Duodenal mucosa (tissue), 2 donors: ENCODE measurements around the gene SLC17A8.
"Not testable (repeated sequence)": the region's sequence is repeated elsewhere in the genome, so short reads cannot be mapped to it uniquely, and the experiment has no call there.

Experiments
- H3K27ac ChIP-seq: one replicate; pipeline ENCODE4 v1.7.0; 2013; ENCODE audit warnings: low read depth, low read length
- H3K27me3 ChIP-seq, 2 donors: one replicate each; pipeline ENCODE4 v1.7.0; 2013; ENCODE audit warnings: low read length in 2 of 2, control low read depth in 1 of 2; ENCODE audit not compliant: insufficient read depth in 2 of 2, control insufficient read depth in 1 of 2
- H3K36me3 ChIP-seq, 2 donors: one replicate each; pipeline ENCODE4 v1.7.0; 2013; ENCODE audit warnings: low read length in 2 of 2, control low read depth in 1 of 2; ENCODE audit not compliant: insufficient read depth in 2 of 2, control insufficient read depth in 1 of 2
- H3K4me1 ChIP-seq, 2 donors: one replicate each; pipeline ENCODE4 v1.7.0; 2013; ENCODE audit warnings: low read length in 2 of 2, control low read depth in 1 of 2; ENCODE audit not compliant: insufficient read depth in 2 of 2, control insufficient read depth in 1 of 2
- H3K4me3 ChIP-seq, 2 donors: one replicate each; pipeline ENCODE4 v1.7.0; 2013; ENCODE audit warnings: low read length in 2 of 2, low read depth in 1 of 2
- H3K9ac ChIP-seq, 2 donors: one replicate each; pipeline ENCODE4 v1.7.0; 2013; ENCODE audit warnings: low read length in 2 of 2, low read depth in 1 of 2
- H3K9me3 ChIP-seq, 2 donors: one replicate each; pipeline ENCODE4 v1.7.0; 2013; ENCODE audit warnings: low read length in 2 of 2, control low read depth in 1 of 2; ENCODE audit not compliant: control insufficient read depth in 1 of 2

The SLC17A8 gene

GRCh38 chr12:100403446-100403845 lies 46.6 kb downstream of the SLC17A8 start:
- no peaks in the 10 kb centered on the region for H3K36me3 ChIP-seq
- no peaks in the 10 kb centered on the region for H3K27me3 ChIP-seq
- no peak overlapping the region for H3K27ac ChIP-seq
- peaks cover 13 to 23% of the 10 kb centered on the region in 2 donors for H3K4me1 ChIP-seq
- H3K4me3 ChIP-seq, result no peak overlapping the region
- H3K9me3 ChIP-seq, result no peaks in the 10 kb centered on the region
- no peak overlapping the region for H3K9ac ChIP-seq

GRCh38 chr12:100404769-100405407 lies 48.0 kb downstream of the SLC17A8 start:
- Histone ChIP-seq H3K27me3 (no peaks in the 10 kb centered on the region), H3K9ac (no peak overlapping the region), H3K36me3 (no peaks in the 10 kb centered on the region), H3K4me1 (peaks cover 5 to 14% of the 10 kb centered on the region in 2 donors), H3K4me3 (no peak overlapping the region), H3K27ac (no peak overlapping the region), H3K9me3 (no peaks in the 10 kb centered on the region)

GRCh38 chr12:100413001-100413400 lies 56.1 kb downstream of the SLC17A8 start:
- Histone ChIP-seq H3K27ac (no peak overlapping the region), H3K4me3 (no peak overlapping the region), H3K9ac (no peak overlapping the region), H3K36me3 (no peaks in the 10 kb centered on the region), H3K9me3 (no peaks in the 10 kb centered on the region), H3K27me3 (no peaks in the 10 kb centered on the region), H3K4me1 (peaks cover 0 to 3% of the 10 kb centered on the region in 2 donors)

- Histone ChIP-seq H3K4me3 (no peak overlapping the region), H3K27ac (no peak overlapping the region), H3K9ac (no peak overlapping the region), H3K9me3 (no peaks in the 10 kb centered on the region), H3K27me3 (no peaks in the 10 kb centered on the region), H3K4me1 (peaks cover 0 to 3% of the 10 kb centered on the region in 2 donors), H3K36me3 (no peaks in the 10 kb centered on the region)
Observed at GRCh38 chr12:100414739-100415138, 57.9 kb downstream of the SLC17A8 start.

- H3K27ac ChIP-seq, result no peak overlapping the region
- no peak overlapping the region for H3K9ac ChIP-seq
- no peaks in the 10 kb centered on the region for H3K36me3 ChIP-seq
- H3K4me3 ChIP-seq, result no peak overlapping the region
- H3K9me3 ChIP-seq, result peaks cover 0 to 5% of the 10 kb centered on the region in 2 donors
- no peaks in the 10 kb centered on the region for H3K27me3 ChIP-seq
- H3K4me1 ChIP-seq, result no peaks in the 10 kb centered on the region
Observed at GRCh38 chr12:100422646-100423045, 65.8 kb downstream of the SLC17A8 start.

GRCh38 chr12:100426145-100426544 lies 69.3 kb downstream of the SLC17A8 start:
- peaks cover 0 to 5% of the 10 kb centered on the region in 2 donors for H3K9me3 ChIP-seq
- no peak overlapping the region for H3K9ac ChIP-seq
- H3K27ac ChIP-seq, result no peak overlapping the region
- H3K27me3 ChIP-seq, result no peaks in the 10 kb centered on the region
- H3K4me1 ChIP-seq, result no peaks in the 10 kb centered on the region
- no peaks in the 10 kb centered on the region for H3K36me3 ChIP-seq
- H3K4me3 ChIP-seq, result no peak overlapping the region

- H3K36me3 ChIP-seq, result no peaks in the 10 kb centered on the region
- H3K4me3 ChIP-seq, result no peak overlapping the region
- no peaks in the 10 kb centered on the region for H3K27me3 ChIP-seq
- no peaks in the 10 kb centered on the region for H3K4me1 ChIP-seq
- no peak overlapping the region for H3K9ac ChIP-seq
- peaks cover 0 to 5% of the 10 kb centered on the region in 2 donors for H3K9me3 ChIP-seq
- no peak overlapping the region for H3K27ac ChIP-seq
Observed at GRCh38 chr12:100427078-100427477, 70.2 kb downstream of the SLC17A8 start.

- not testable (repeated sequence) for H3K4me3 ChIP-seq, H3K36me3 ChIP-seq, H3K9ac ChIP-seq, H3K4me1 ChIP-seq, H3K27me3 ChIP-seq, H3K9me3 ChIP-seq, H3K27ac ChIP-seq
Observed at GRCh38 chr12:100430251-100430650, 73.4 kb downstream of the SLC17A8 start.

- Histone ChIP-seq H3K9ac (no peak overlapping the region), H3K27me3 (no peaks in the 10 kb centered on the region), H3K4me3 (no peak overlapping the region), H3K36me3 (no peaks in the 10 kb centered on the region), H3K27ac (no peak overlapping the region), H3K4me1 (peaks cover 16 to 21% of the 10 kb centered on the region in 2 donors), H3K9me3 (no peaks in the 10 kb centered on the region)
Observed at GRCh38 chr12:100433701-100434100, 76.8 kb downstream of the SLC17A8 start.

GRCh38 chr12:100434177-100434576 lies 77.3 kb downstream of the SLC17A8 start:
- Histone ChIP-seq H3K27me3 (no peaks in the 10 kb centered on the region), H3K4me1 (peaks cover 16 to 21% of the 10 kb centered on the region in 2 donors), H3K27ac (no peak overlapping the region), H3K9me3 (no peaks in the 10 kb centered on the region), H3K9ac (no peak overlapping the region), H3K4me3 (no peak overlapping the region), H3K36me3 (no peaks in the 10 kb centered on the region)
